GM12878 (cell line): ENCODE results near the gene HOTAIR. TPM values are rescaled to one million over a fixed set of nuclear protein-coding genes. Genes with fewer than 3 reads are reported as not detected.
A peak's percentile ranks its signal among the peaks of the same experiment; 100 is the strongest.

Experiments used
- ATAC-seq: fragments of 200-7000 bp; cut with Tn5 transposase; 3 replicates; pipeline ENCODE4 v1.9.1; 2020; ENCODE audit warnings: mild to moderate bottlenecking, moderate library complexity
- BruUV-seq: library from RNA; stranded (reverse); fragments of 400-500 nt; replicated peaks from 2 replicates; lab custom pipeline; 2021; lab: Mats Ljungman, UMichigan
- CTCF ChIA-PET: fragments of 300-600 bp; sonication (Branson Sonifier 250); formaldehyde crosslinking; extraction: SDS; loops from one replicate; lab custom pipeline; 2021; ENCODE audit warnings: inconsistent platforms; lab: Yijun Ruan, JAX
- POLR2A ChIA-PET: fragments of 350-600 bp; formaldehyde crosslinking; extraction: SDS; loops from one replicate; lab custom pipeline; 2021; ENCODE audit warnings: inconsistent platforms; lab: Charles Lee
- RAD21 ChIA-PET: fragments of 300-600 bp; sonication (Branson Sonifier 250); formaldehyde crosslinking; loops from one replicate; lab custom pipeline; 2023; ENCODE audit warnings: antibody characterized with exemption; ENCODE audit not compliant: unreplicated experiment; lab: Charles Lee
- SMC1A ChIA-PET: fragments of 300-600 bp; sonication (Branson Sonifier 250); formaldehyde crosslinking; loops from one replicate; lab custom pipeline; 2023; ENCODE audit not compliant: unreplicated experiment, uncharacterized antibody; lab: Charles Lee
- DNase-seq: peaks from one replicate; pipeline ENCODE4 v3.0.0-alpha.2; 2011; ENCODE audit warnings: low read depth, low spot score
- FAIRE-seq: peaks from 3 replicates; lab custom pipeline; 2011; peaks lifted over from hg19 to GRCh38; lab: Jason Lieb, UNC
- H2AFZ ChIP-seq: 2 replicates; pipeline ENCODE4 v1.6.0; 2011; ENCODE audit warnings: low read depth, low read length, control low read depth; ENCODE audit not compliant: control insufficient read depth
- H3K27ac ChIP-seq: 2 replicates; pipeline ENCODE4 v1.5.1; 2011; ENCODE audit warnings: control low read depth; ENCODE audit not compliant: control insufficient read depth, insufficient read depth
- H3K27me3 ChIP-seq, 2 experiments: replicated peaks in 1 of 2; 2 replicates each; pipeline versions ENCODE4 v1.6.0 to v1.6.1; 2011; ENCODE audit warnings: low read length in 1 of 2; ENCODE audit not compliant: control insufficient read depth in 2 of 2, insufficient read depth in 2 of 2
- H3K36me3 ChIP-seq, 2 experiments: 2 replicates each; pipeline ENCODE4 v1.5.1; 2011; ENCODE audit warnings: low read length in 1 of 2; ENCODE audit not compliant: control insufficient read depth in 2 of 2, insufficient read depth in 2 of 2
- H3K4me1 ChIP-seq: 2 replicates; pipeline ENCODE4 v1.6.1; 2011; ENCODE audit warnings: mild to moderate bottlenecking, low read length, moderate library complexity, mixed read lengths; ENCODE audit not compliant: control insufficient read depth, insufficient read depth
- H3K4me2 ChIP-seq: 2 replicates; pipeline ENCODE4 v1.6.0; 2011; ENCODE audit warnings: control low read depth; ENCODE audit not compliant: control insufficient read depth, insufficient read depth
- H3K4me3 ChIP-seq: fragments of 200-600 bp; sonication (generic); 2 replicates; pipeline ENCODE4 v1.5.1; 2016
- H3K79me2 ChIP-seq: 2 replicates; pipeline ENCODE4 v1.6.0; 2011; ENCODE audit warnings: low read length; ENCODE audit not compliant: control insufficient read depth, insufficient read depth
- H3K9ac ChIP-seq: 2 replicates; pipeline ENCODE4 v1.8.0; 2011; ENCODE audit warnings: low read length, control low read depth, mixed read lengths; ENCODE audit not compliant: control insufficient read depth, insufficient read depth
- H3K9me3 ChIP-seq: replicated peaks from 3 replicates; pipeline ENCODE4 v1.5.1; 2011; ENCODE audit warnings: mild to moderate bottlenecking, low read length; ENCODE audit not compliant: control insufficient read depth, insufficient read depth
- H4K20me1 ChIP-seq: 2 replicates; pipeline ENCODE4 v1.6.0; 2011; ENCODE audit not compliant: control insufficient read depth, insufficient read depth
- CBX5 ChIP-seq: sonication (generic); IDR thresholded peaks from 2 replicates; pipeline ENCODE4 v1.6.1; 2016; ENCODE audit warnings: low read depth, moderate library complexity, mild to moderate bottlenecking, inconsistent platforms
- EZH2 ChIP-seq: IDR thresholded peaks from 2 replicates; pipeline ENCODE4 v1.6.1; 2012; ENCODE audit warnings: low read depth, mild to moderate bottlenecking, control low read depth, inconsistent platforms, low read length, borderline replicate concordance; ENCODE audit not compliant: control insufficient read depth
- FOXM1 ChIP-seq: IDR thresholded peaks from 2 replicates; pipeline ENCODE4 v1.6.1; 2012; ENCODE audit warnings: low read depth, mild to moderate bottlenecking, inconsistent platforms, low read length, moderate library complexity
- JUND ChIP-seq: IDR thresholded peaks from 2 replicates; pipeline ENCODE4 v1.6.1; 2012; ENCODE audit warnings: low read depth, mild to moderate bottlenecking, low read length, improper control_type of control experiment, moderate library complexity
- KAT2A ChIP-seq: conservative IDR thresholded peaks from 2 replicates; pipeline ENCODE4 v1.6.1; 2011; ENCODE audit warnings: low read depth, low read length; ENCODE audit not compliant: control insufficient read depth
- MTA2 ChIP-seq: fragments of 450-650 bp; IDR thresholded peaks from 2 replicates; pipeline ENCODE4 v1.6.1; 2016; ENCODE audit warnings: low read depth, mild to moderate bottlenecking, moderate library complexity
- MYC ChIP-seq: IDR thresholded peaks from 2 replicates; pipeline ENCODE4 v1.6.1; 2011; ENCODE audit warnings: mild to moderate bottlenecking, low read length, moderate library complexity, inconsistent platforms; ENCODE audit not compliant: insufficient read depth, insufficient replicate concordance, insufficient read length, severe bottlenecking
- NFYA ChIP-seq: IDR thresholded peaks from 2 replicates; pipeline ENCODE4 v1.6.1; 2011; ENCODE audit warnings: low read depth, mild to moderate bottlenecking, low read length, improper control_type of control experiment, borderline replicate concordance
- PAX8 ChIP-seq: fragments of 450-650 bp; IDR thresholded peaks from 2 replicates; pipeline ENCODE4 v1.6.1; 2017; ENCODE audit warnings: mild to moderate bottlenecking, moderate library complexity
- PML ChIP-seq: IDR thresholded peaks from 2 replicates; pipeline ENCODE4 v1.6.1; 2012; ENCODE audit warnings: low read length, inconsistent platforms
- RAD21 ChIP-seq: IDR thresholded peaks from 2 replicates; pipeline ENCODE4 v1.6.1; 2011; ENCODE audit warnings: mild to moderate bottlenecking, low read depth, low read length, moderate library complexity; ENCODE audit not compliant: insufficient read depth
- SUZ12 ChIP-seq: fragments of 200-600 bp; sonication (generic); IDR thresholded peaks from one replicate; pipeline ENCODE4 v1.6.1; 2018; ENCODE audit warnings: antibody characterized with exemption, mild to moderate bottlenecking; ENCODE audit not compliant: unreplicated experiment
- YY1 ChIP-seq: IDR thresholded peaks from 2 replicates; pipeline ENCODE4 v1.6.1; 2011; ENCODE audit warnings: low read depth, mild to moderate bottlenecking, low read length
- ZNF274 ChIP-seq: IDR thresholded peaks from one replicate; pipeline ENCODE4 v1.8.0; 2011; ENCODE audit not compliant: insufficient read length, insufficient read depth
- WGBS: methylation state at CpG from one replicate; pipeline ENCODE4 v1.1.6; 2016; ENCODE audit warnings: low lambda C conversion rate; ENCODE audit not compliant: insufficient replicate concordance, insufficient coverage; ENCODE audit errors: missing lambda C conversion rate; 5-methylcytosine and 5-hydroxymethylcytosine counted together
- in situ Hi-C: fragments of 300-500 bp; cut with MboI; formaldehyde crosslinking; loops from 9 replicates; pipeline ENCODE4 v1.14.3; 2018; ENCODE audit warnings: mixed read lengths
- intact Hi-C: fragments of 100-400 bp; cut with micrococcal nuclease; formaldehyde crosslinking; loops from one replicate; pipeline ENCODE4 v1.14.2; 2022; ENCODE audit not compliant: unreplicated experiment
- polyA plus RNA-seq, 11 experiments: library from polyadenylated mRNA; depleted of rRNA in 4 of 11; unstranded in 6 of 11; stranded (reverse) in 5 of 11; fragments of >200 nt; fragmentation: Nextera tagmentation in 4 of 11; fragmentation: Illumina TruSeq in 1 of 11; extraction: Ambion mirVana in 4 of 11; extraction: Trizol in 1 of 11; gene quantifications; 1 replicate in 1 of 11; 2 replicates in 10 of 11; pipeline versions ENCODE4 v1.2.1 to v1.2.3, GENCODE V29; 2011 to 2016; ENCODE audit warnings: inconsistent platforms in 2 of 11, missing spikeins in 2 of 11, low read depth in 1 of 11
- total RNA-seq, 4 experiments: library from RNA; depleted of rRNA in 3 of 4; stranded (reverse); fragments of >200 nt in 3 of 4; fragmentation: Illumina TruSeq in 1 of 4; extraction: Trizol in 1 of 4; gene quantifications; 2 replicates each; pipeline versions ENCODE4 v1.2.1 to v1.2.3, GENCODE V29; 2013 to 2021
- TF ChIP-seq, protein P1 (sequence below): IDR thresholded peaks from 2 replicates; pipeline ENCODE4 v1.6.1; 2012; ENCODE audit warnings: low read depth, low read length, improper control_type of control experiment

HOTAIR gene
- total and polyA plus RNA-seq, 10 of the 15 experiments (the other 5 are each of a cell fraction or from before 2014, with no cell fraction given): not detected

DNA sequence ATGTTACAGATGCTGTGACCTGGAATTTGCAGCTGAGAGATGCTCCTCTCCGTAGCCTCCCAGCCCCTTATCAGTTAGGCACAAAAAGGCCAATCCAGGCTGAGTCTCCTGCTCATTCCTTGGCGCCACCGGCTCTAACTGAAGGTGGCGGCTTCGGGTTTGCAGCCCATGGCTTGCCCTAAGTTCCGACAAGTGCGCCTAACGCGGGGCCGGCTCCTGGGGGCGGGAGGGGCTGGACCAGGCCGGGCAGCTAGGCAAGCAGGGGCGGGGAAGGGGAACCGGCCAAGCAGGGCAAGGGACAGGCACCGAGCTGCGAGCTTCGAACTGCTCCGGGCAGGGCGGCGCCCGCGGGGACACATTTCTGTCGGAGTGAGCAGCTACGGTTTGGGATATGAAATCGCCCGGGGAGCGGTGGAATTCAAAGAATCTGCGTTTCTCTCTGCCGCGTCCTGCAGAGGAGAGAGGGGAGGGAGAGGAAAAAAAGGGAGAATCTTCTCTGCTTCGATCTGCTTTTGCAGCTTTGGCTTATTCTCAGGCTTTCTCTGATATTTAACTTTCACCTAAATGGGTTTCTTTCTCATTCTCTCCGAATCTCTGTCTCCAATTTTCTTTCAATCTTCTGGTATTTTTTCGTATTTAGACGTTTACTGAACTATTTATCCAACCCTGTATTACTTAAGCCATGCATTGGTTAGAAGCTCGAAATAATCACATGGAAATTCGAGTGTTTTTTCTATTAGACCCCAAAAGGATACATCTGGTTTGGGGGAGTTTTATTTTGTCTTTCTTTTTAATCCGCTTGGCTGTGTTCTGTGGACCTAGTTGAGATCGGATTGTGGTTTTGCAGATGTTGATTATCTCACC is 21.7 kb downstream of the HOTAIR start:
- ATAC-seq: no peak
- FAIRE-seq: no peak
- SMC1A ChIA-PET: interaction anchor here (1.3 kb wide), 1 partner anchor 248 kb away, joined by 3 read pairs; no protein-coding TSS in a partner anchor
- 6% methylated on average over 35 of the region's 38 CpGs for whole genome bisulfite sequencing
- RAD21 ChIA-PET: interaction anchor here (1.3 kb wide), 1 partner anchor 251 kb away, joined by 3 read pairs; no protein-coding TSS in a partner anchor
- CTCF ChIA-PET: no interaction called here
- Histone ChIP-seq H3K27me3 (peaks cover 41 to 56% of the 10 kb centered on the region in 2 experiments), H3K4me2 (no peak overlapping the region), H3K27ac (no peak overlapping the region), H4K20me1 (no peaks in the 10 kb centered on the region), H3K4me1 (no peaks in the 10 kb centered on the region), H3K36me3 (no peaks in the 10 kb centered on the region), H3K9me3 (no peaks in the 10 kb centered on the region), H3K79me2 (no peaks in the 10 kb centered on the region), H3K9ac (no peak overlapping the region), H2AFZ (no peak overlapping the region), H3K4me3 (no peak overlapping the region)
- POLR2A ChIA-PET: no interaction called here
- in situ Hi-C loops: no loop called here
- intact Hi-C loops: no loop called here
- DNase-seq: no peak
- BruUV-seq: no TSS peak
- 0 out of 2 replicates have a peak, but pooled peaks have one; percentile 69 for TF ChIP-seq EZH2
- peak; percentile 78 for TF ChIP-seq SUZ12
- TF ChIP-seq MYC: no peak

- FAIRE-seq (no peak), DNase-seq (no peak), ATAC-seq (no peak)
- Histone ChIP-seq H3K9ac (no peak overlapping the region), H3K9me3 (no peaks in the 10 kb centered on the region), H2AFZ (no peak overlapping the region), H3K27ac (no peak overlapping the region), H3K36me3 (no peaks in the 10 kb centered on the region), H3K4me2 (no peak overlapping the region), H3K27me3 (peaks cover 39 to 49% of the 10 kb centered on the region in 2 experiments), H3K4me1 (no peaks in the 10 kb centered on the region), H3K4me3 (no peak overlapping the region), H3K79me2 (no peaks in the 10 kb centered on the region), H4K20me1 (no peaks in the 10 kb centered on the region)
- ChIA-PET CTCF (interaction anchor here (0.6 kb wide), 1 partner anchor 14 kb away, joined by 3 read pairs; no protein-coding TSS in a partner anchor), SMC1A (no interaction called here), POLR2A (no interaction called here), RAD21 (interaction anchor here (1.3 kb wide), 1 partner anchor 250 kb away, joined by 3 read pairs; no protein-coding TSS in a partner anchor)
- no TSS peak for BruUV-seq
- intact Hi-C loops (no loop called here), in situ Hi-C loops (no loop called here)
- 31% methylated on average over 13 of the region's 13 CpGs for WGBS
- no peak for TF ChIP-seq PAX8
- TF ChIP-seq KAT2A: no peak
- TF ChIP-seq FOXM1: no peak
- TF ChIP-seq RAD21: no peak
- TF ChIP-seq NFYA: no peak
- no peak for TF ChIP-seq PML
- TF ChIP-seq CBX5: no peak
- TF ChIP-seq ZNF274: no peak
- no peak for TF ChIP-seq JUND
- TF ChIP-seq, protein P1, sequence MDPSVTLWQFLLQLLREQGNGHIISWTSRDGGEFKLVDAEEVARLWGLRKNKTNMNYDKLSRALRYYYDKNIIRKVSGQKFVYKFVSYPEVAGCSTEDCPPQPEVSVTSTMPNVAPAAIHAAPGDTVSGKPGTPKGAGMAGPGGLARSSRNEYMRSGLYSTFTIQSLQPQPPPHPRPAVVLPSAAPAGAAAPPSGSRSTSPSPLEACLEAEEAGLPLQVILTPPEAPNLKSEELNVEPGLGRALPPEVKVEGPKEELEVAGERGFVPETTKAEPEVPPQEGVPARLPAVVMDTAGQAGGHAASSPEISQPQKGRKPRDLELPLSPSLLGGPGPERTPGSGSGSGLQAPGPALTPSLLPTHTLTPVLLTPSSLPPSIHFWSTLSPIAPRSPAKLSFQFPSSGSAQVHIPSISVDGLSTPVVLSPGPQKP: no peak
- TF ChIP-seq MTA2: no peak
- no peak for TF ChIP-seq YY1
These were observed 22.4 kb downstream of the HOTAIR start for GRCh38 chr12:53952335-53952694.
